ENCODE data around the gene SRF. TPM values are rescaled to one million over a fixed set of nuclear protein-coding genes. Genes with fewer than 3 reads are reported as not detected.

SRF gene
- total RNA-seq, 2 donors from 2014 or later: 12.7 to 30.7 TPM

DNA sequence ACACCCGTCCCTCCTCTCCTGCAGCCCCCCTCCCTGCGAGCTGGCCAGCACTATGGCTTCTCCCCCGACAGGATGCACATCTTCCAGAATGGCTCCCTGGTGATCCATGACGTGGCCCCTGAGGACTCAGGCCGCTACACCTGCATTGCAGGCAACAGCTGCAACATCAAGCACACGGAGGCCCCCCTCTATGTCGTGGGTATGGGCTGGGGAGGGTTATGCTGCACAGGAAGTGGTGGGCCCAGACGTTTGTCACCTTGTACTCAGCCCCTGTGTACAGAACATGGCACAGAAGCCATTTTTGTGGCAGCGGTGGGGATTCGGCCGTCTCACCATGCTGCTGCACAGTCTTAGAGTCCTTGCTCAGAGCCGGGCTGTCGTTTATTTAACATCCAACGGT lies 29.0 kb upstream of the SRF start:
- H3K36me3 ChIP-seq (replicated peaks in 1 of 2; ENCODE audit: insufficient read depth in 1 of 2, low read depth in 2 of 2): no peaks in the 10 kb centered on the region
- intact Hi-C loops (cut with DNase I): loop anchor here (5.0 kb wide), 2 partner anchors 70 to 235 kb away; no protein-coding TSS in a partner anchor
- no peak for TF ChIP-seq POLR2A (IDR thresholded peaks at IDR 0.05)
- H3K4me3 ChIP-seq: no peak overlapping the region
- H3K27me3 ChIP-seq: no peaks in the 10 kb centered on the region
- H3K4me1 ChIP-seq: peaks cover 8% of the 10 kb centered on the region
- H3K27ac ChIP-seq: no peak overlapping the region
- no peak for DNase-seq
- H3K9me3 ChIP-seq: no peaks in the 10 kb centered on the region
- no peak for ATAC-seq
- 63 to 72% methylated on average over 12 to 14 of the region's 14 CpGs for WGBS, 2 donors

GRCh38 chr6:43143235-43144128 lies 27.6 kb upstream of the SRF start:
- H3K36me3 ChIP-seq (replicated peaks in 1 of 2; ENCODE audit: insufficient read depth in 1 of 2, low read depth in 2 of 2): no peaks in the 10 kb centered on the region
- no peak overlapping the region for H3K27ac ChIP-seq
- H3K27me3 ChIP-seq: no peaks in the 10 kb centered on the region
- 18 to 39% methylated on average over 4 to 25 of the region's 25 CpGs for WGBS, 2 donors
- TF ChIP-seq CTCF (IDR thresholded peaks at IDR 0.05): peak; percentile 87 to 98 (median 94)
- no peak for TF ChIP-seq POLR2A (IDR thresholded peaks at IDR 0.05)
- intact Hi-C loops (cut with DNase I): loop anchor here (5.0 kb wide), 2 partner anchors 71 to 236 kb away; no protein-coding TSS in a partner anchor
- no peaks in the 10 kb centered on the region for H3K9me3 ChIP-seq
- ATAC-seq: peak; percentile 97
- peaks cover 8% of the 10 kb centered on the region for H3K4me1 ChIP-seq
- no peak overlapping the region for H3K4me3 ChIP-seq
- peak; percentile 84 to 91 (median 88) for DNase-seq

DNA sequence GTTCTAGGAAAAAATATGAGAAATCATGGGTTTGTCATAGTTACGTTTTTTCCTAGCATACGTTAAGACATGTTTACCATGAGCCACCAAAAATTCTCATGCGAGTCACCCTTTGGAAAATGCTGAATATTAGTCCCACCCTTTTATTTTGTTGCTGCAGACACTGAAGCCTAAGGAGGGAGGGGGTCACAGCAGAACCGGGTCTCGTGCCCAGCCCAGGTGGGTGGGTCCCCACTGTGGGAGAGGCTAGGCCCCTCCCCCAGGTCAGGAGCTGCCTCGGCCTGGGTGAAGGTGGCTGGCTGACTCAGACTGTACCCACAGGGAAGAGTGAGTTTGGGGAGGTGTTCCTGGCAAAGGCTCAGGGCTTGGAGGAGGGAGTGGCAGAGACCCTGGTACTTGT lies 26.2 kb upstream of the SRF start:
- H3K36me3 ChIP-seq (replicated peaks in 1 of 2; ENCODE audit: insufficient read depth in 1 of 2, low read depth in 2 of 2): no peaks in the 10 kb centered on the region
- ATAC-seq: no peak
- H3K4me3 ChIP-seq: no peak overlapping the region
- no peaks in the 10 kb centered on the region for H3K27me3 ChIP-seq
- TF ChIP-seq POLR2A (IDR thresholded peaks at IDR 0.05): no peak
- TF ChIP-seq CTCF (IDR thresholded peaks at IDR 0.05): no peak
- H3K4me1 ChIP-seq: peaks cover 14% of the 10 kb centered on the region
- WGBS, 2 donors: 80% methylated on average over 6 of the region's 6 CpGs
- intact Hi-C loops (cut with DNase I): loop anchor here (5.0 kb wide), 2 partner anchors 73 to 238 kb away; no protein-coding TSS in a partner anchor
- H3K27ac ChIP-seq: no peak overlapping the region
- no peak for DNase-seq
- no peaks in the 10 kb centered on the region for H3K9me3 ChIP-seq

DNA sequence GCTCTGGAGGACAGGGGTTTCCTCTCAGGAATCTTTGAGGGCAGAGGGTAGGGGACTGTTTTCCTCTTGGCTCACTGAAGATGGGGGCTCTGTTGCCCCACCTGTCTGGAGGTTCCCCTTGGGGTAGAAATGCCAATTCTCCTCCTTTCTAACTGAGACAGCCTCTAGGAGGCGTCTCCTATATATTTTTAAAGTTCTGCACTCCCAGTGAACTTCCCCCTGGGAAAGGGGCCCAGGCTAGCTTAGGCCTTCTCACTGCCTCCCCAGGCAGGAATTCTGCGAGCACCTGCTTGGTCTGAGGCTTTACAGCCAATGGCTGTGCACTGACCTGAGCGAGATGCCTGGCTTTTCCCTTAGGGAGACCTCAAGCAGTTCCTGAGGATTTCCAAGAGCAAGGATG lies 24.8 kb upstream of the SRF start:
- H3K27ac ChIP-seq: no peak overlapping the region
- no peak for ATAC-seq
- no peak overlapping the region for H3K4me3 ChIP-seq
- intact Hi-C loops (cut with DNase I): no loop called here
- no peak for TF ChIP-seq CTCF (IDR thresholded peaks at IDR 0.05)
- H3K4me1 ChIP-seq: peaks cover 27% of the 10 kb centered on the region
- DNase-seq: no peak
- H3K27me3 ChIP-seq: no peaks in the 10 kb centered on the region
- 84% methylated on average over 3 of the region's 3 CpGs for WGBS, 2 donors
- no peaks in the 10 kb centered on the region for H3K36me3 ChIP-seq (replicated peaks in 1 of 2; ENCODE audit: insufficient read depth in 1 of 2, low read depth in 2 of 2)
- no peaks in the 10 kb centered on the region for H3K9me3 ChIP-seq

GRCh38 chr6:43146709-43147688 lies 24.1 kb upstream of the SRF start:
- no peak overlapping the region for H3K4me3 ChIP-seq
- TF ChIP-seq CTCF (IDR thresholded peaks at IDR 0.05): no peak
- TF ChIP-seq POLR2A (IDR thresholded peaks at IDR 0.05): no peak
- no peak for DNase-seq
- H3K4me1 ChIP-seq: peaks cover 27% of the 10 kb centered on the region
- H3K9me3 ChIP-seq: no peaks in the 10 kb centered on the region
- no peaks in the 10 kb centered on the region for H3K36me3 ChIP-seq (replicated peaks in 1 of 2; ENCODE audit: insufficient read depth in 1 of 2, low read depth in 2 of 2)
- ATAC-seq: no peak
- intact Hi-C loops (cut with DNase I): no loop called here
- 92 to 94% methylated on average over 6 to 8 of the region's 8 CpGs for WGBS, 2 donors
- no peaks in the 10 kb centered on the region for H3K27me3 ChIP-seq
- H3K27ac ChIP-seq: no peak overlapping the region

Measured in body of pancreas (tissue), 4 donors.